SK-N-SH treated with all-trans-retinoic acid at 6 μM for 48 hours (cell line): ENCODE data around the gene WDR7.

Experiments
- ATAC-seq: fragments of 200-7000 bp; cut with Tn5 transposase; 3 replicates; pipeline ENCODE4 v1.9.1; 2020; ENCODE audit warnings: mild to moderate bottlenecking, moderate library complexity
- ARNTL ChIP-seq: fragments of 450-650 bp; formaldehyde crosslinking; IDR thresholded peaks from 2 replicates; pipeline ENCODE4 v1.5.0; 2020; ENCODE audit warnings: low read depth, mild to moderate bottlenecking, moderate library complexity, borderline replicate concordance
- BACH2 ChIP-seq: fragments of 250-450 bp; sonication (Bioruptor Pico); IDR thresholded peaks from 2 replicates; pipeline ENCODE4 v1.9.0; 2021; ENCODE audit warnings: mild to moderate bottlenecking, borderline replicate concordance
- CSDC2 ChIP-seq: fragments of 250-450 bp; sonication (Bioruptor Pico); IDR thresholded peaks from 2 replicates; pipeline ENCODE4 v1.5.0; 2020; ENCODE audit warnings: mild to moderate bottlenecking, moderate library complexity
- ESRRG ChIP-seq: fragments of 250-450 bp; sonication (Bioruptor Pico); IDR thresholded peaks from 2 replicates; pipeline ENCODE4 v1.6.1; 2021; ENCODE audit warnings: mild to moderate bottlenecking
- GLIS3 ChIP-seq: fragments of 250-450 bp; sonication (Bioruptor Pico); IDR thresholded peaks from 2 replicates; pipeline ENCODE4 v1.5.0; 2020; ENCODE audit warnings: mild to moderate bottlenecking, moderate library complexity
- ISL1 ChIP-seq: fragments of 250-450 bp; sonication (Bioruptor Pico); IDR thresholded peaks from 2 replicates; pipeline ENCODE4 v2.1.2; 2022; ENCODE audit warnings: mild to moderate bottlenecking, moderate library complexity
- OSR1 ChIP-seq: fragments of 250-450 bp; sonication (Bioruptor Pico); IDR thresholded peaks from 2 replicates; pipeline ENCODE4 v1.8.0; 2022; ENCODE audit warnings: moderate library complexity, mild to moderate bottlenecking, inconsistent platforms
- PATZ1 ChIP-seq: fragments of 250-450 bp; sonication (Bioruptor Pico); IDR thresholded peaks from 2 replicates; pipeline ENCODE4 v1.8.0; 2020; ENCODE audit warnings: mild to moderate bottlenecking, moderate library complexity, borderline replicate concordance
- POU6F1 ChIP-seq: fragments of 250-450 bp; sonication (Bioruptor Pico); IDR thresholded peaks from 2 replicates; pipeline ENCODE4 v1.8.0; 2021; ENCODE audit warnings: low read depth, mild to moderate bottlenecking, moderate library complexity, borderline replicate concordance
- PPARA ChIP-seq: fragments of 250-450 bp; sonication (Bioruptor Pico); IDR thresholded peaks from 2 replicates; pipeline ENCODE4 v1.5.0; 2020; ENCODE audit warnings: mild to moderate bottlenecking, borderline replicate concordance
- RARB ChIP-seq: fragments of 250-450 bp; sonication (Bioruptor Pico); IDR thresholded peaks from 2 replicates; pipeline ENCODE4 v1.8.0; 2021; ENCODE audit warnings: mild to moderate bottlenecking, moderate library complexity
- SNAI2 ChIP-seq: fragments of 250-450 bp; sonication (Bioruptor Pico); IDR thresholded peaks from 2 replicates; pipeline ENCODE4 v1.5.0; 2020; ENCODE audit warnings: mild to moderate bottlenecking, moderate library complexity
- TCF4 ChIP-seq: fragments of 250-450 bp; sonication (Bioruptor Pico); IDR thresholded peaks from 2 replicates; pipeline ENCODE4 v1.8.0; 2021; ENCODE audit warnings: mild to moderate bottlenecking, moderate library complexity, borderline replicate concordance
- TOX ChIP-seq: fragments of 250-450 bp; sonication (Bioruptor Pico); IDR thresholded peaks from 2 replicates; pipeline ENCODE4 v1.8.0; 2021; ENCODE audit warnings: mild to moderate bottlenecking, moderate library complexity, borderline replicate concordance
- TSHZ2 ChIP-seq: fragments of 250-450 bp; sonication (Bioruptor Pico); IDR thresholded peaks from 2 replicates; pipeline ENCODE4 v1.5.0; 2020; ENCODE audit warnings: mild to moderate bottlenecking, moderate library complexity
- ZC3H10 ChIP-seq: fragments of 250-450 bp; sonication (Bioruptor Pico); IDR thresholded peaks from 2 replicates; pipeline ENCODE4 v1.5.1; 2021; ENCODE audit warnings: mild to moderate bottlenecking, moderate library complexity
- ZFP3 ChIP-seq: fragments of 250-450 bp; sonication (Bioruptor Pico); IDR thresholded peaks from 2 replicates; pipeline ENCODE4 v1.5.0; 2020; ENCODE audit warnings: mild to moderate bottlenecking, moderate library complexity
- ZFP30 ChIP-seq: fragments of 450-650 bp; formaldehyde crosslinking; IDR thresholded peaks from 2 replicates; pipeline ENCODE4 v1.5.0; 2022; ENCODE audit warnings: mild to moderate bottlenecking, moderate library complexity
- ZNF565 ChIP-seq: fragments of 450-650 bp; formaldehyde crosslinking; conservative IDR thresholded peaks from 2 replicates; pipeline ENCODE4 v1.5.0; 2020; ENCODE audit warnings: low read depth, mild to moderate bottlenecking, moderate library complexity
- ZNF70 ChIP-seq: fragments of 450-650 bp; formaldehyde crosslinking; IDR thresholded peaks from 2 replicates; pipeline ENCODE4 v1.5.0; 2020; ENCODE audit warnings: mild to moderate bottlenecking, moderate library complexity
- ZNF8 ChIP-seq: fragments of 450-650 bp; formaldehyde crosslinking; IDR thresholded peaks from 2 replicates; pipeline ENCODE4 v1.5.0; 2020; ENCODE audit warnings: mild to moderate bottlenecking, moderate library complexity
- TF ChIP-seq, protein P1 (sequence below): fragments of 250-450 bp; sonication (Bioruptor Pico); IDR thresholded peaks from 2 replicates; pipeline ENCODE4 v1.5.1; 2021; ENCODE audit warnings: mild to moderate bottlenecking, moderate library complexity

The WDR7 gene

GRCh38 chr18:56836173-56836572 is 185.0 kb downstream of the WDR7 start:
- TF ChIP-seq BACH2 (no peak), ZFP30 (CRISPR knock-in tag) (no peak), POU6F1 (CRISPR knock-in tag) (no peak), ESRRG (no peak), CSDC2 (no peak), ZNF70 (CRISPR knock-in tag) (no peak), ARNTL (CRISPR knock-in tag) (no peak), TCF4 (CRISPR knock-in tag) (no peak), PATZ1 (no peak), OSR1 (CRISPR knock-in tag) (no peak), ISL1 (CRISPR knock-in tag) (no peak)
- TF ChIP-seq, protein P1, sequence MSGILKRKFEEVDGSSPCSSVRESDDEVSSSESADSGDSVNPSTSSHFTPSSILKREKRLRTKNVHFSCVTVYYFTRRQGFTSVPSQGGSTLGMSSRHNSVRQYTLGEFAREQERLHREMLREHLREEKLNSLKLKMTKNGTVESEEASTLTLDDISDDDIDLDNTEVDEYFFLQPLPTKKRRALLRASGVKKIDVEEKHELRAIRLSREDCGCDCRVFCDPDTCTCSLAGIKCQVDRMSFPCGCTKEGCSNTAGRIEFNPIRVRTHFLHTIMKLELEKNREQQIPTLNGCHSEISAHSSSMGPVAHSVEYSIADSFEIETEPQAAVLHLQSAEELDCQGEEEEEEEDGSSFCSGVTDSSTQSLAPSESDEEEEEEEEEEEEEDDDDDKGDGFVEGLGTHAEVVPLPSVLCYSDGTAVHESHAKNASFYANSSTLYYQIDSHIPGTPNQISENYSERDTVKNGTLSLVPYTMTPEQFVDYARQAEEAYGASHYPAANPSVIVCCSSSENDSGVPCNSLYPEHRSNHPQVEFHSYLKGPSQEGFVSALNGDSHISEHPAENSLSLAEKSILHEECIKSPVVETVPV, result no peak
- ATAC-seq, result no peak

- ATAC-seq, result no peak
- TF ChIP-seq TSHZ2 (no peak), ARNTL (CRISPR knock-in tag) (no peak), ZFP3 (CRISPR knock-in tag) (no peak), GLIS3 (no peak), OSR1 (CRISPR knock-in tag) (no peak), ISL1 (CRISPR knock-in tag) (no peak), BACH2 (no peak), ZNF8 (no peak), PPARA (CRISPR knock-in tag) (no peak), ZFP30 (CRISPR knock-in tag) (no peak), CSDC2 (no peak), ESRRG (no peak), TCF4 (CRISPR knock-in tag) (no peak), ZC3H10 (no peak), ZNF565 (CRISPR knock-in tag) (no peak), RARB (no peak)
- TF ChIP-seq, protein P1, result no peak
These were observed 190.7 kb downstream of the WDR7 start for GRCh38 chr18:56841836-56842235.

GRCh38 chr18:56843241-56843640 is 192.1 kb downstream of the WDR7 start:
- no peak for TF ChIP-seq ARNTL (CRISPR knock-in tag)
- TF ChIP-seq ZC3H10, result no peak
- TF ChIP-seq TOX, result peak; percentile 49; the same call in 1 of the 2 replicates
- TF ChIP-seq SNAI2, result no peak
- peak; percentile 46; the same call in 1 of the 2 replicates for TF ChIP-seq ISL1 (CRISPR knock-in tag)
- ATAC-seq, result peak; percentile 55; the same call in 1 of the 3 replicates
